ENCODE measurements around the gene HOXA6. TPM values are rescaled to one million over a fixed set of nuclear protein-coding genes. Genes with fewer than 3 reads are reported as not detected.

The HOXA6 gene
- total and polyA plus RNA-seq, 4 donors: 0.23 TPM; not detected in 3

- H3K36me3 ChIP-seq (ENCODE audit: control insufficient read depth in 4 of 4, insufficient read depth in 3 of 4, low read depth in 1 of 4, low read length in 3 of 4): no peaks in the 10 kb centered on the region
- no peak overlapping the region for H3K4me3 ChIP-seq (ENCODE audit: low read depth in 1 of 3, low read length in 3 of 3)
- DNase-seq (ENCODE audit: low spot score): no peak
- H3K4me1 ChIP-seq (ENCODE audit: control insufficient read depth in 4 of 4, insufficient read depth in 4 of 4, low read length in 3 of 4): peaks cover 0 to 7% (median under 1%) of the 10 kb centered on the region in 4 donors
- peaks cover 8 to 29% (median 17%) of the 10 kb centered on the region in 4 donors for H3K27me3 ChIP-seq (ENCODE audit: control insufficient read depth in 4 of 4, insufficient read depth in 4 of 4, low read length in 3 of 4)
- no peaks in the 10 kb centered on the region for H3K9me3 ChIP-seq (ENCODE audit: control insufficient read depth in 4 of 4, low read length in 3 of 4)
- no peak for TF ChIP-seq HNF4A (conservative IDR thresholded peaks at IDR 0.05)
- TF ChIP-seq ATF3 (IDR thresholded peaks at IDR 0.05): no peak
- no peak for TF ChIP-seq RXRA (IDR thresholded peaks at IDR 0.05)
- no peak for TF ChIP-seq REST (IDR thresholded peaks at IDR 0.05)
- TF ChIP-seq JUND (IDR thresholded peaks at IDR 0.05): no peak
- TF ChIP-seq, protein P1, sequence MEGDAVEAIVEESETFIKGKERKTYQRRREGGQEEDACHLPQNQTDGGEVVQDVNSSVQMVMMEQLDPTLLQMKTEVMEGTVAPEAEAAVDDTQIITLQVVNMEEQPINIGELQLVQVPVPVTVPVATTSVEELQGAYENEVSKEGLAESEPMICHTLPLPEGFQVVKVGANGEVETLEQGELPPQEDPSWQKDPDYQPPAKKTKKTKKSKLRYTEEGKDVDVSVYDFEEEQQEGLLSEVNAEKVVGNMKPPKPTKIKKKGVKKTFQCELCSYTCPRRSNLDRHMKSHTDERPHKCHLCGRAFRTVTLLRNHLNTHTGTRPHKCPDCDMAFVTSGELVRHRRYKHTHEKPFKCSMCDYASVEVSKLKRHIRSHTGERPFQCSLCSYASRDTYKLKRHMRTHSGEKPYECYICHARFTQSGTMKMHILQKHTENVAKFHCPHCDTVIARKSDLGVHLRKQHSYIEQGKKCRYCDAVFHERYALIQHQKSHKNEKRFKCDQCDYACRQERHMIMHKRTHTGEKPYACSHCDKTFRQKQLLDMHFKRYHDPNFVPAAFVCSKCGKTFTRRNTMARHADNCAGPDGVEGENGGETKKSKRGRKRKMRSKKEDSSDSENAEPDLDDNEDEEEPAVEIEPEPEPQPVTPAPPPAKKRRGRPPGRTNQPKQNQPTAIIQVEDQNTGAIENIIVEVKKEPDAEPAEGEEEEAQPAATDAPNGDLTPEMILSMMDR (IDR thresholded peaks at IDR 0.05; ENCODE audit: low read depth, low read length, missing input control): no peak
- no peak overlapping the region for H3K27ac ChIP-seq (ENCODE audit: low read depth in 1 of 2, low read length in 2 of 2)
- no peak overlapping the region for H3K9ac ChIP-seq (ENCODE audit: low read depth in 1 of 2, low read length in 2 of 2)
- WGBS: 34% methylated on average over 8 of the region's 8 CpGs
These were observed 47.9 kb downstream of the HOXA6 start for GRCh38 chr7:27099453-27100370.

DNA sequence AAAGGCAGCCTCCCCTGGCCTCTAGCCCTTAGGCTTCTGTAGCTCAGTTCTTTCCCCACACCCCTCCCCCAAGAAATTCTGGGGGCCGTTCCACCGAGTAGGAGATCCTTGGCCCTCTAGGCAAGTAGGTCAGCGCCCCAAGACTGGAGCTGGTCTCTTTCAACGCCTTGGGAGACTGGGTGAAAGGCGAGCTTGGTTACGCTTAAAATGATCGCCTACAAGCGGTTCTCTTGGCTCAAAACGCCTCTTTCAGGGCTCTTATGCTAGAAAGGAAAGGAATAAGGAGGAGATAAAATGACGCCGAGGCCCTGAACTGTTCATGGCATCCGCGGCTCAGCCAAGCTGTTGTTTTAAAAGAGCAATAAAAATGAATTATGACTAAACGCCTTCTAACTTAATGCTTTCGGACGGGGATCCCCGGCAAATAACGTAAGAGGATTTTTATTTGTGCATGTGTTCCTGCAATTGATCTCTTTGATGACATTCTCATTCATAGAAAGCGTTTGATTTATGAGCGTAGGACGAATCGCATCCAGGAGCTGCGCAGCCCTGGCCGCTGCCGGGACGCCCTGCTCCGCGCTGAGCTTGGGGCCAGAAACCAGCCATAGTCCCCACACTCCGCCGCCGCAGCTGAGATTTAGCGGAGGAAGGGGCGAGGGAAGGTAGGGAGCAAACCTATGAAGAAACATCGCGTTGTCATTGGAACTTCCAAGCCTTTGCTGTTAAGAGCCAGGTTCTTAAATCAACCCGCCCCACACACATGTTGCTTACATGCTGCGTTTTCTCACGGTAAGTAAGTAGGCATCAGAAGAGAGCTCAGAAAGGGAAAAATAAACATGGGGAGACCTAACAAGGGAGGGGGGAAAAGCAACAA lies 48.8 kb downstream of the HOXA6 start:
- no peaks in the 10 kb centered on the region for H3K36me3 ChIP-seq (ENCODE audit: control insufficient read depth in 4 of 4, insufficient read depth in 3 of 4, low read depth in 1 of 4, low read length in 3 of 4)
- H3K4me1 ChIP-seq (ENCODE audit: control insufficient read depth in 4 of 4, insufficient read depth in 4 of 4, low read length in 3 of 4): peaks cover 0 to 7% (median under 1%) of the 10 kb centered on the region in 4 donors
- no peak overlapping the region for H3K9ac ChIP-seq (ENCODE audit: low read depth in 1 of 2, low read length in 2 of 2)
- no peak for DNase-seq (ENCODE audit: low spot score)
- H3K27me3 ChIP-seq (ENCODE audit: control insufficient read depth in 4 of 4, insufficient read depth in 4 of 4, low read length in 3 of 4): peaks cover 8 to 24% (median 18%) of the 10 kb centered on the region in 4 donors
- peak overlapping the region in 1 of 3 donors; percentile 25 for H3K4me3 ChIP-seq (ENCODE audit: low read depth in 1 of 3, low read length in 3 of 3)
- WGBS: 14% methylated on average over 38 of the region's 38 CpGs
- no peak for TF ChIP-seq TAF1 (conservative IDR thresholded peaks at IDR 0.05)
- TF ChIP-seq NR2F2 (IDR thresholded peaks at IDR 0.05): peak; percentile 21
- peak overlapping the region; percentile 45 to 87 for H3K27ac ChIP-seq (ENCODE audit: low read depth in 1 of 2, low read length in 2 of 2)
- H3K9me3 ChIP-seq (ENCODE audit: control insufficient read depth in 4 of 4, low read length in 3 of 4): no peaks in the 10 kb centered on the region
